Stimulated activated CD8-positive, alpha-beta memory T cell treated with anti-CD3 and anti-CD28 coated beads, Interleukin-7, amount 100 ng/mL, for 24 hours (primary cell): ENCODE data around the gene FES.
"Not testable (repeated sequence)": the region's sequence is repeated elsewhere in the genome, so short reads cannot be mapped to it uniquely, and the experiment has no call there.

Source experiments
- DNase-seq: peaks from one replicate; pipeline ENCODE4 v3.0.0-alpha.2; 2020; ENCODE audit warnings: low read depth

FES gene

DNA sequence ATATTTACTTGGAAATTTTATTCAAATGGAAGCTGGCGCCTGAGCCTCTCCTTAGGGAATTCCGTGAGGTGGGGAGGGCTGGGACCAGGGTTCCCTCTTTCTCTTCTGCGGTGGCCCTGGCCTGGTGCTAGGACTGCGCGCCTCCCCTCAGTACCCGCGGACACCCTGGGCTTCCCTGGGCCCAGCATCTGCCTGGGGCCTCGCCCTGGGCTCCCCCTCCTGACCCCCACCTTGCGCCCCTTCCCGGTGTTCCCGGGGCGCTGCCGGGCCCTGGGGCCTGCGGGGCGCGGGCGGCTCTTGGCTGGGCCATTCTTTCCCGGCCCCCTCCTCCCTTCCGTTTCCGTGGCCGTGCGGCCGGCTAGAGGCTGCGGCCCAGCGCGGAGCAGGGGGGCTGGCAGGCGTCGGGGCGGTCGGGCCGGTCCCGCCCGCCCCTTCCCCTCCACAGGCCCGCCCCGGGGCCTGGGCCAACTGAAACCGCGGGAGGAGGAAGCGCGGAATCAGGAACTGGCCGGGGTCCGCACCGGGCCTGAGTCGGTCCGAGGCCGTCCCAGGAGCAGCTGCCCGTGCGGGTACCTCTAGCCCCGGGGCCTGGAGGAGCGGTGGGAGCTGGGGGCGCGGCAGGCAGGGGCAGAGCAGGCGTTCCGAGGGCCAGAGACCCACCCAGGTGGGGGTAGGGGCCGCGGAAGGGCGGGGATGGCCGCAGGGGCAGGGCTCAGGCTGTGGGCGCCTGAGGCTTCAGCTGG, at the start of gene FES:
Gene FES, plus strand, starts transcription at position 529 of the 743 bp plus-strand sequence. CDS start 542 bp downstream, outside the sequence.
- no peak for DNase-seq

DNA sequence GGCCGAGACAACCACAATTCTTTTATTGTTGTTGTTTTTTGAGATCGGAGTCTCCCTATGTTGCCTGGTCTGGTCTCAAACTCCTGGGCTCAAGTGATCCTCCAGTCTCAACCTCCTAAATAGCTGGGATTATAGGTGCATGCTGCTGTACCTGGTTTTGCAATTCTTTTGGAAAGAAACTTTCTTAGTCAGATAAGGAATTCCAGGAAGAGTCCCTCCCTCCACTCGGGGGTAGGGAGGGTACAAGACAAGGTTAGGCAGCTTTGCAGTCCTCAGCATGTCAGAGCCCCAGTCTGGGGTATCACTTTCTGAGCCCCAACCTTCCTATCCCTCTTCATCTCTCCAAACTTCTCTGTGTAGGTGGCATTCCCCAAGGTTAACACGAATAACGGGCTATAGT, 49.7 kb upstream of the FES start:
- no peak for DNase-seq

DNA sequence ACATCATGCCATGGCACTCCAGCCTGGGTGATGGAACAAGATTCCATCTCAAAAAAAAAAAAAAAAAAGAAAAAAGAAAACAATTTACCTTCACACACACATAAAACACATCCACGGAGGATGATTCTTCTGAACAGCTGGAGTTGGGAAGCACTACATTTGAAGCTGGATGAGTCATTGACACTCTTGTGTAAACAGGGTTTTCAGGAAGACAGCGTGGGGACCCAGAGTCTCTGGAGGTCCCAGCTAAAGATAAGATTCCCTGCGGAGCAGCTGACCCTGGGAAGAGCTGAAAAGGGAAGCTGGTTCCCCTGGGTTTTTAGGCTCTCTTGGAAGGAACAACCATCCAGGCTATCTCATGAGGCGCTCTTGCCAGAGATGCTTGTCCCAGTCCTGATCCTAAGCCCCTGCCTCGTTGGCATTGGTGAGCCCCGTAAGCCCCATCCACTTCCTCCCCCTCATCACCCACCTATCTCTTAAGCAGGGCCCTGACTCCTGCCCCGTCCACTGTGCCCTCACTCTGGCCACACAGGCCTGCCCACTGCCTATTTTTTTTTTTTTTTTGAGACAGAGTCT, 47.9 kb upstream of the FES start:
- no peak for DNase-seq

- no peak for DNase-seq
These were observed 47.2 kb upstream of the FES start for GRCh38 chr15:90837094-90837493.

DNA sequence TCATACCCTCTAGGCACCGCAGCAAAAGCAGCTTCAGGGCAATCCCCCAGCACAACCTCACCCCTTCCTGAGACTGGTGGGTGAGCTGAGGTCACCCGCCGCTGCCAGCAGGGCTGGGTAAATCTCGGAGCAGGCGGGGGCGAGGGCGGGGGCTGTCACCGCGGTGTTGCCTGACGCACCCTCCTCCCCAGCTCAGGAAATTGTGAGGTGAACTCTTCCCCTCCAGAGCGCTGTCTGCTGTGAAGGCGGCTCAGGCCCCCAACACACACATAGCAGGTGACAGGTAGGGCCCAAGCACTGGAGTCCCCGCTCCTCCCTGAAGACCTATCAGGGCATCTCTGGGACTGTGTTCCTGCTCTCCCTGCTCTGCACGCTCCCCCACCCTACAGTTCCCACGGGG, 46.2 kb upstream of the FES start:
- peak; percentile 72 for DNase-seq

- DNase-seq: no peak
These were observed 45.8 kb upstream of the FES start for GRCh38 chr15:90838544-90838943.

GRCh38 chr15:90839187-90840071, 44.9 kb upstream of the FES start:
- no peak for DNase-seq

- DNase-seq: no peak
These were observed 44.0 kb upstream of the FES start for GRCh38 chr15:90840157-90840855.

DNA sequence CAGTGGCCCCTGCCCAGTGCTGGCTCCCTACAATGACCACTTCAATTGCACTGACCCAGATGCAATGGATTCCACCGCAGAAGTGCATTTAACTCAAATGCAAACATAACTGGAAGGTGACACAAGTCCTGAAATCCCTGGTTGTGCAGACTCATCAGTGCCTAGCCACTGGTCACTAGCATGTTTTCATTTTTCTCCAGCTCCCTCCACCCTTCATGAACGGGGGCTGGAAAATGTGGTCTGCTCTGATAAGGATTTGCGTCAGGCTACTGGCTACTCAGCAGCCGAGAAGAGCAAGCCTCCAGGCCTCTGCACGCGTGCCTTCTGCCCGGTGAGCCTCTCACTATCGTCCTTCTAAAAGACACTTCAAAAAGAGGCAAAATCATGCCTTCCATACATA, 43.4 kb upstream of the FES start:
- no peak for DNase-seq

DNA sequence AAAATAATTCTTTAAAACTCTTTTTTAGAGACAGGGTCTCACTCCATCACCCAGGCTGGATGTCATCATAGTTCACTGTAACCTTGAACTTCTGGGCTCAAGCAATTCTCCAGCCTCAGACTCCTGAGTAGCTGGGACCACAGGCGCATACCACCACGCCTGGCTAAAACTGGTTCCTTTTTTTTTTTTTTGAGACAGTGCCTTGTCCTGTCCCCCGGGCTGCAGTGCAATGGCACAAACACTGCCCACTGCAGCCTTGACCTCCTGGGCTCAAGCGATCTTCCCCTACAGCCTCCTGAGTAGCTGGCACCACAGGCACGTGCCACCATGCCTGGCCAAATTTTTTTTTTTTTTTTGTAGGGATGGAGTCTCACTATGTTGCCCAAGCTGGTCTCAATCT, 39.6 kb upstream of the FES start:
- no peak for DNase-seq

DNA sequence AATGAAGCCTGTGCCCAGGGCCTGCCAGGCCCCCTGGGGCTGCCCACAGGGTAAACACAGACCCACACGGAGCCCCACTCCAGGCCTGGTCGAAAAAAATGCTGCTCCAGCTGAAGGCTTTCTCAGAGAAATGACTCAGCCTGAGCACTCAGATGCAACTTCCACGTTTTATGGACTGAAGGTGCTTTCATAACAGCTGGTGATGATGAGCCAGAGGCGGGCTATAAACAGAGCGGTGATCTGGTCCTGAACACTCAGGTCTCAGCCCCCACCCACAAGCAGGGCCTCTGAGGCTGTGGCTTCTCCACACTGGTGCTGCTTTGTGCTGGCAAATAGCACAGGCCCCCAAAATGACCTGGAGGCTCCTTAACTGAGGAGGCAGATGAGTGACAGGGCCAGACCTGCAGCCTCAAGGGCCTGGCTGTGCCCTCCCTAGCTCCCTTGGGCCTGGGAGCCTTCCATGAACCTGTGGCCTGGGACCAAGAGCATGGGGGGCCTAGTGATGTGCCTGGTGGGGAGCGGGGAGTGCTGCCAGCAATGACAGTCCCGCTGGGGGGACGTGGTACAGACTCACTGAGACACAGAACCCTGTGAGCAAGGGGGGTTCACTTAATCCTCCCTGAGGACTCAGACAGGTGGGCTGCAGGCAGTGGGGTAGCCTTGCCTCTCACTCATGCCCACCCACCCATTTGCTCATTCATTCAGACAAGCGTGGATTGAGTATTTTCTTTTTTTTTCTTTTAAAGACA, 38.9 kb upstream of the FES start:
- DNase-seq: no peak

GRCh38 chr15:90849424-90849823, 34.9 kb upstream of the FES start:
- DNase-seq: not testable (repeated sequence)

- DNase-seq: no peak
These were observed 33.2 kb upstream of the FES start for GRCh38 chr15:90851114-90851513.

DNA sequence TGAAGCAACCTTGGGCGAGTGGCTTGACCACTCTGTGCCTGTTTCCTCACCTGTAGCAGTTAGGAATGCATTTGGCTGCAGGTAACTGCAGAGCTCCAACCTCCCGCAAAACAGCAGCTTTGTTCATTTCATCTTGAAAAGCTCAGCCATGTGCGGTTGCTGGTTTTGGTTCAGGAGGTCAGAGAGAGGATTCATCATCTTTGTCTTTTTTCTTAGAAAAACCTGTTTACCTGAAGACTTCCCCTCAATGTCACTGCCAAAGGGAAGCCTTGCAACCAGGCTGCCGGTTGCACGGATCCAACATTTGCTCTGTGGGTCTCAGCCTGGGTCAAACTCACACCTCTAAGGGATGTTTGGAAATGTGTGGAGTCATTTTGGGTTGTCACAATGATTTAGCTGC, 32.4 kb upstream of the FES start:
- no peak for DNase-seq

GRCh38 chr15:90855139-90855538, 29.2 kb upstream of the FES start:
- DNase-seq: no peak

DNA sequence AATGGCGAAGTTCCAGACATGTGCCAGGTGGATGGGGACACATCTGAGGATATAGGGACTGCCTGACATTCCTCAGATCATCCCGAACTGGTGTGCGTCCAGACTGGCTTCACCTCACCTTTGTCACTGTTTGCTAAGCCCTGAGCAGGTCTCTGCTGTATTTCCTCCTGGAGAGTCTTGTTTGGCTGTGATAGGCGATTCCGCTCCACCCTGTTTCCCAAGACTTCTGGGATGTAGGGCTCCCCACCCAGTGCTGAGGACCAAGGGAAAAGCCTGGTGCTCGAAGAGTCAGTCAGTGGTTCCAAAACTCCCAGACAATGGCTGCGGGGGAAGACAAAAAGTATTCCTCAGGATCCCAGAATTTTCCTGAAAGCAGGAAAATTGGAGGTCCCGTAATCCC, 27.0 kb upstream of the FES start:
- no peak for DNase-seq

GRCh38 chr15:90857883-90858443, 26.3 kb upstream of the FES start:
- no peak for DNase-seq

DNA sequence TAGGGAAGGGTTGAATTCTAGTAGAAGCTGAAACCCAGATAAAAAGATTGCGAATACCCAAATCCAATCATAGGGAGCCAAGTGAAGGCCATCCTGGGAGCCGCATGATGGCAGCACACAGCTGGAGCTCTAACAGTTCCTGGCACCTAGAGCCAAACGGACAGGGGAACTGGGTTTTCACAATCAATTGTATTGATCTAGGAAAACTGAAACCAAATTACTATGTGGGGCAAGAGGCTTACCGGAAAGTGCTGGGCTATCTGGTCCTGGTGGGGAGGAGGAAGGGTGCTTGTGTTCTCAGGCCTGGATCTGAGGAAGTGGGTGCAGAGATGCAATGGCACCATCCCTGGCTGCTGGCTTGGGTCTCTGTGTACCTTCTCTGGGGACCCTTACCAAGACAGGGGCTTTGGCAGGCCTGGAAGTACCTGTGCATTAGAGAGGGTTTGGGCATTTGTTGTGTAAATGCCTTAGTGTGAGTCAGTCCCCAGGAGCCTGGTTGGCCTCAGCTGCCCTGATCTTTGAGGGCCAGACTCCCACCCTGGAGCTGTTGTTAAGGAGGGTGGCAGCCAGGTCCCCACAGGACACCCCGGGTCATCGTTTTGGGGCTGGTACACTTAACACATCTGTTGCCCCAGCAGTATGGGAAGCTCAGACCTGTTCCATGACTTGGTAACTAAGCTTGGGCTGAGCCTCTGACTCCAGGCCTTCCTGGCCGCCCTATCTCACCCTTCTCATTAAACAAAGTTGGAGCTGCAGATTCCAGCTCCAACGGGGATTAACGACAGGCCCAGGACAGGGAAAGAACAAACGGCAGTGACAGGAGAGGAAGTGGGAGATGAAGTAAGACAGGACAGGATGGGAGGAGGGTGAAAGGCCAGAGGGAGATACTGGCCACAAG, 24.8 kb upstream of the FES start:
- no peak for DNase-seq

GRCh38 chr15:90860450-90860849, 23.9 kb upstream of the FES start:
- no peak for DNase-seq

DNA sequence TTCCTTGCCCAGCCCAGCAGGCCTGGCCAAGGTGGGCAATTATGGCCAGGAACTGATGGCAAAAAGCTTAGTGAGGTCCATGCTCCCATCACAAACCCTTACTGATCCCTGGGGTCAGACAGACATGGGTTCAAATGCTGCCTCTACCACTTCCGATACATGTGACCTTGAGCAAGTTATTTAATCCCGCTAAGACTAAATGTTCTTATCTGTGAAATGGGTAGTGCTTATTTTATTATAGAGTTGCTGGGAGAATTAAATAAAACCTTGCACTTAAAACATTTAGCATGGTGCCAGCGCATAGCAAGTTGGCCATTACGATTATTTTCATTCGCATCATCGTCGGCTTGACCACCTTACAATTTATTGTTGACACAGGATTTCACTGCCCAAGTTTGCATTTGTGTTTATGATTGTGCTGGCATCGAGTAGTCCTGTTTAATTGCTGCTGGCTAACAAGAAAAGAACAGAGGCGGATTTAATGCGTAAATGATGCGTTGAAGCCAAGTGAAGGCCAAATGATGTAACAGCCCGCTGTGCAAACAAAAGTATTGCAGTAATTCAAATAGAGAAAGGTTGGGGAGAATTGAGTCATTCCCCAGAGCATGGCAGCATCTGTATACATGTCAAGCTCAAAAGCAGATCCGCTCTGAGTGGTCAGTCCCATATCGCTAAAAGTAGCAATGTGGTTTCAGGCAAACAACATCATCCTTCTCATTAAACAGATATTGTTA, 23.2 kb upstream of the FES start:
- no peak for DNase-seq
